Ovary (tissue), 9 donors: ENCODE measurements around the gene MAD1L1. TPM values are rescaled to one million over a fixed set of nuclear protein-coding genes. Genes with fewer than 3 reads are reported as not detected.

ENCODE experiments used
- DNase-seq, 5 donors: peaks; one replicate each; pipeline ENCODE4 v3.0.0-alpha.2; 2019 to 2020
- H3K27ac ChIP-seq, 2 donors: fragments of 200-600 bp; one replicate each; pipeline versions ENCODE4 v1.5.1 to v1.8.0; 2019 to 2022
- H3K27me3 ChIP-seq: fragments of 200-600 bp; one replicate; pipeline ENCODE4 v1.8.0; 2022
- H3K36me3 ChIP-seq: fragments of 200-600 bp; sonication (generic); one replicate; pipeline ENCODE4 v1.5.1; 2019
- H3K4me1 ChIP-seq: one replicate; pipeline ENCODE4 v1.8.1; 2013; ENCODE audit warnings: mild to moderate bottlenecking, moderate library complexity; ENCODE audit not compliant: insufficient read depth
- H3K4me3 ChIP-seq: fragments of 200-600 bp; sonication (generic); one replicate; pipeline ENCODE4 v1.5.1; 2017
- H3K9me3 ChIP-seq, 2 donors: fragments of 200-600 bp in 1 of 2; sonication (generic) in 1 of 2; one replicate each; pipeline versions ENCODE4 v1.5.1 to v1.8.1; 2013 to 2019; ENCODE audit warnings: mild to moderate bottlenecking in 1 of 2, moderate library complexity in 1 of 2
- EP300 ChIP-seq: sonication (generic); formaldehyde crosslinking; IDR thresholded peaks from one replicate; pipeline ENCODE4 v1.6.1; 2017; ENCODE audit warnings: antibody characterized with exemption
- POLR2A ChIP-seq: fragments of 450-650 bp; IDR thresholded peaks from one replicate; pipeline ENCODE4 v1.6.1; 2017; ENCODE audit warnings: antibody characterized with exemption, mild to moderate bottlenecking, moderate library complexity
- WGBS, 3 donors: extraction: QIAGEN DNeasy Blood & Tissue Kit in 1 of 3; methylation state at CpG; one replicate each; pipeline versions ENCODE4 v1.1.5 to v1.1.7; 2013 to 2017; 5-methylcytosine and 5-hydroxymethylcytosine counted together
- intact Hi-C, 4 donors: fragments of 100-400 bp; cut with DNase I; formaldehyde crosslinking; loops; one replicate each; pipeline versions ENCODE4 v1.11.0 to v1.15.1; 2022 to 2023
- polyA plus RNA-seq, 2 donors: library from polyadenylated mRNA; stranded (reverse); fragments of 200-250 nt in 1 of 2; fragments of 350-450 nt in 1 of 2; fragmentation: Illumina TruSeq in 1 of 2; extraction: RNeasy Lipid Tissue Mini Kit (QIAGEN cat#74804) in 1 of 2; gene quantifications; one replicate each; pipeline ENCODE4 v1.2.3, GENCODE V29; 2013 to 2014
- total RNA-seq, 7 donors: library from RNA; depleted of rRNA in 2 of 7; stranded (reverse); fragments of >200 nt in 2 of 7; fragmentation: NEBNext Ultra II Directional in 3 of 7; extraction: Animal tissue kit (Norgen Biotek cat#: 25700) in 3 of 7; gene quantifications; one replicate each; pipeline versions ENCODE4 v1.1.0 to v1.2.4, GENCODE V29; 2016 to 2023
- TF ChIP-seq, protein P1 (sequence below), 3 donors: fragments of 450-650 bp in 2 of 3; fragments of 200-600 bp in 1 of 3; IDR thresholded peaks; one replicate each; pipeline versions ENCODE4 v1.5.1 to v1.8.0; 2016 to 2022; ENCODE audit warnings: antibody characterized with exemption in 3 of 3, mild to moderate bottlenecking in 1 of 3
- donor health status: DM: no; HTN: no; CAD: no; lungs with moderate emphysema.
- donor health status: DM: no; HTN: no; CAD: no.
- donor health status: Bipolar disorder and iron deficiency.
- donor health status: DM: yes; HTN: yes; CAD: no.
- donor health status: DM: no; HTN: no; CAD: no.
- donor health status: DM: yes; HTN: yes; CAD: no.

The MAD1L1 gene
- total and polyA plus RNA-seq, 9 donors, result 5.9 to 36.6 (median 22.8) TPM

DNA sequence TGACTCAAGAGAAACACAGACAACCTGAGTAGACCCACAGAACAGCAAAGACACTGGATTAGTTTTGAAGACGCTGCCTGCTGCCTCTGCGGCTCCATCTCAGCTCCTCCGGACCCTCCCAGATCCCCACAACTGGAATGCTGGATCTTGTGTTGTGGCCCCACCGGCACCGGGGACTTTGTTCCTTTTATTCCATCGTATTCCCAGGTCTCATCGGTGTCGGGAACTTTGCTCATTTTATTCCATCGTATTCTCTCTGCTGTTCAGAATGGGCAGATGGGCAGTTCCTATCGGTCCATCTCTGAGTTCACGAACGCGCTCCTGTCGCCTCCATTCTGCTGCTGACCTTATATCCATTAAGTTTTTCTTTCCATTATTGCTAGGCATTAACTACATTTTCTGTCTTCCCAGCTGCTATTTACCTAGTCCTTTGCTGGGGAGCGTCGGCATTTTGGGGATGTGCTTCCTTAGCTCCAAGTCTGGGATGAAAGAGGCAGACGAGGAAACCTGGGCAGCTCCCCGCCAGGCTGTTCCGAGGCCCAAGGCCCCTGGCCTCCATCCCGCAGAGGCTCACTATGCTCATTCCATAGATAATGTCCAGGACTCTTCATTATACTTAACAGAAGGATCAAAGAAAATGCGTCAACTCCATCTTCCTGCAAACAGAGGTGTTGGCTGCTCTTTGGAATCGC, 192.4 kb downstream of the MAD1L1 start:
- Histone ChIP-seq H3K27me3 (no peaks in the 10 kb centered on the region), H3K4me3 (no peak overlapping the region), H3K36me3 (no peaks in the 10 kb centered on the region), H3K27ac (no peak overlapping the region), H3K4me1 (peaks cover 6% of the 10 kb centered on the region), H3K9me3 (no peaks in the 10 kb centered on the region)
- intact Hi-C loops, result no loop called here
- WGBS, 3 donors, result 95 to 96% (median 96%) methylated on average over 22 of the region's 22 CpGs
- TF ChIP-seq, protein P1, sequence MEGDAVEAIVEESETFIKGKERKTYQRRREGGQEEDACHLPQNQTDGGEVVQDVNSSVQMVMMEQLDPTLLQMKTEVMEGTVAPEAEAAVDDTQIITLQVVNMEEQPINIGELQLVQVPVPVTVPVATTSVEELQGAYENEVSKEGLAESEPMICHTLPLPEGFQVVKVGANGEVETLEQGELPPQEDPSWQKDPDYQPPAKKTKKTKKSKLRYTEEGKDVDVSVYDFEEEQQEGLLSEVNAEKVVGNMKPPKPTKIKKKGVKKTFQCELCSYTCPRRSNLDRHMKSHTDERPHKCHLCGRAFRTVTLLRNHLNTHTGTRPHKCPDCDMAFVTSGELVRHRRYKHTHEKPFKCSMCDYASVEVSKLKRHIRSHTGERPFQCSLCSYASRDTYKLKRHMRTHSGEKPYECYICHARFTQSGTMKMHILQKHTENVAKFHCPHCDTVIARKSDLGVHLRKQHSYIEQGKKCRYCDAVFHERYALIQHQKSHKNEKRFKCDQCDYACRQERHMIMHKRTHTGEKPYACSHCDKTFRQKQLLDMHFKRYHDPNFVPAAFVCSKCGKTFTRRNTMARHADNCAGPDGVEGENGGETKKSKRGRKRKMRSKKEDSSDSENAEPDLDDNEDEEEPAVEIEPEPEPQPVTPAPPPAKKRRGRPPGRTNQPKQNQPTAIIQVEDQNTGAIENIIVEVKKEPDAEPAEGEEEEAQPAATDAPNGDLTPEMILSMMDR (IDR thresholded peaks at IDR 0.05), result no peak
- TF ChIP-seq EP300 (no peak), POLR2A (no peak)
- peak in 2 of 5 donors; percentile 4 to 13 for DNase-seq

DNA sequence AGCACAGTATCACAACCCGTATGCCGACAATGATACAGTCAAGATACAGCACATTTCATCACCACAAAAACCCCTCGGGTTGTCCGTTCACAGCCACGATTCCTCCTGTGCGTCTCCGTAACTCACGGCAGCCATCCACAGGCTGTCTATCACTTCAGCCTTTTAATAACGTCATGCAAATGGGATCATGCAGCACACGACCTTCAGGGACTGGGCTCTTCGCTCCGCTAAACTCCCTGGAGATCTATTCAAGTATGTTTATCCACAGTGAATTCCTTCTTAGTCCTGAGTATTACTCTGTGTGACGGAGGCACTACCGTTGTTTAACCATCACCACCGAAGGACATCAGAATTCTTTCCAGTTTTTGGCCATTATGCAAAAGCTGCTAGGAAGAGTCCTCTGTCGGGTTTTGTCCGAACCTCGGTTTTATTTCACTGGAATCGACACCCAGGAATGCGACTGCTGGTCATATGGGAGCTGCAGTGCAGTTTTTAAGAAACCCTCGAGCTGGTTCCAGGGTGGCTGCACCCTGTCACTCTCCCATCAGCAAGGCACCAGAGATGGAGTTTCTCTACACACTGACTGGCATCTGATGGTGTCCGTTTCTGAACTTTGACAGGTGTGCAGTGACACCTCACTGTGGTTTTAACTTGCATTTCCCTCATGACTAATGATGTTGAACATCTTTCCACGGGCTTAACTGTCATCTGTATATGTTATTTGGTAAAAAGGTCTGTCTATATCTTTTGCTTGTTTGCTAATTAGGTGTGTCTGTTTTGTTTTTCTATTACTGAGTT, 193.6 kb downstream of the MAD1L1 start:
- Histone ChIP-seq H3K4me1 (peaks cover 6% of the 10 kb centered on the region), H3K27me3 (no peaks in the 10 kb centered on the region), H3K27ac (no peak overlapping the region), H3K9me3 (no peaks in the 10 kb centered on the region), H3K4me3 (no peak overlapping the region), H3K36me3 (no peaks in the 10 kb centered on the region)
- intact Hi-C loops, result no loop called here
- DNase-seq, result peak in 2 of 5 donors; percentile 13 to 26
- 71 to 82% (median 74%) methylated on average over 23 of the region's 23 CpGs for WGBS, 3 donors
- no peak for TF ChIP-seq POLR2A
- no peak for TF ChIP-seq EP300
- TF ChIP-seq, protein P1 (IDR thresholded peaks at IDR 0.05), result no peak

DNA sequence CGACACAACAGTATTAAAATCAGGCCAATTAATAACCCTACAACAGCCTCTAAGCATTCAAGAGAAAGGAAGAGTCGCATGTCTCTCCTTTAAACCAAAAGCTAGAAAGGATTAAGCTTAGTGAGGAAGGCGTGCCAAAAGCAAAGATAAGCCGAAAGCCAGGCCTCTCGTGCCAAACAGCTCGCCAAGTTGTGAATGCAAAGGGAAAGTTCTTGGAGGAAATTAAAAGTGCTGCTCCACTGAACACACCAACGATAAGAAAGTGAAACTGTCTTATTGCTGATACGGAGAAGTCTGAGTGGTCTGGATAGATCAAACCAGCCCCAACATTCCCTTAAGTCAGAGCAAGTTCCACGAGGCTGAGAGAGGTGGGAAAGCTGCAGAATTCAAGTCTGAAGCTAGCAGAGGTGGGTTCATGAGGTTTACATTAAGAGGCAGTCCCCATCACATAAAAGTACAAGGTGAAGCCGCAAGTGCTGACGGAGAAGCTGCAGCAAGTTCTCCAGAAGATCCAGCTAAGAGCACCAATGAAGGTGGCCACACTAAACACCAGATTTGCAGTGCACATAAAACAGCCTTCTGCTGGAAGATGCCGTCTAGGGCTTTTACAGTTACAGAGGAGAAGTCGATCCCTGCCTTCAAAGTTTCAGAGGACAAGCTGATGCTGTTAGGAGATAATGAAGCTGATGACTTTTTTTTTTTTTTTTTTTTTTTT, 194.8 kb downstream of the MAD1L1 start:
- intact Hi-C loops, result no loop called here
- DNase-seq, result peak; percentile 64 to 82 (median 72)
- H3K4me1 ChIP-seq, result peaks cover 6% of the 10 kb centered on the region
- H3K9me3 ChIP-seq, result no peaks in the 10 kb centered on the region
- H3K36me3 ChIP-seq, result no peaks in the 10 kb centered on the region
- peak overlapping the region in 1 of 2 donors; percentile 18 for H3K27ac ChIP-seq
- H3K4me3 ChIP-seq, result peak overlapping the region; percentile 33
- no peaks in the 10 kb centered on the region for H3K27me3 ChIP-seq
- WGBS, 3 donors, result 12 to 17% (median 13%) methylated on average over 13 of the region's 13 CpGs
- TF ChIP-seq EP300 (no peak), POLR2A (no peak)
- TF ChIP-seq, protein P1 (IDR thresholded peaks at IDR 0.05), result no peak

DNA sequence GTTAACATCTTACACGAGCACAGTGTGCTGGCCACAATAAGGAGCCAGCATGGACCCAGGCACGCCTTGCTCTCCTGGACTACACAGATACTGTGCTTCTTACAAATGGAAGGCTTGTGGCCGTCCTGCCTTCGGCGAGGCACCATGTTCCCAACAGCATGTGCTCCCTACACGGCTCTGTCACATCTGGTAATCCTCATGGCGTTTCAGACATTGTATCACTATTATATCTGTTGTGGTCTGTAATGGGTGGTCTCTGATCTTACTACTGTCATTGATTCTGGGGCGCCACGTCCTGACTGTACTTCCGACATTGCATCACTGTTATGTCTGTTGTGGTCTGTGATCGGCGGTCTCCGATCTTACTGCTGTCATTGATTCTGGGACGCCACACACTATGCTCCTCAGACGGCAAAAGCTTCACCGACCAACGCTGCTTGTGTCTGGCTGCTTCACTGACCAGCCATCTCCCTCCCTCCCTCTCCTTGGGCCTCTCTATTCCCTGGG, 195.4 kb downstream of the MAD1L1 start:
- peak overlapping the region in 1 of 2 donors; percentile 18 for H3K27ac ChIP-seq
- H3K36me3 ChIP-seq, result no peaks in the 10 kb centered on the region
- peak in 2 of 5 donors; percentile 24 to 40 for DNase-seq
- peaks cover 6% of the 10 kb centered on the region for H3K4me1 ChIP-seq
- no peaks in the 10 kb centered on the region for H3K27me3 ChIP-seq
- WGBS, 3 donors, result 20 to 31% (median 29%) methylated on average over 17 of the region's 17 CpGs
- TF ChIP-seq, protein P1 (IDR thresholded peaks at IDR 0.05), result no peak
- TF ChIP-seq EP300 (no peak), POLR2A (no peak)
- H3K4me3 ChIP-seq, result peak overlapping the region; percentile 33
- no peaks in the 10 kb centered on the region for H3K9me3 ChIP-seq
- intact Hi-C loops, result no loop called here
